ENCODE data around the gene MGP.

The MGP gene

GRCh38 chr12:14873440-14874185, 12.0 kb downstream of the MGP start:
- no peak for DNase-seq (ENCODE audit: low read depth)
- no peak for TF ChIP-seq CTCF (IDR thresholded peaks at IDR 0.05; ENCODE audit: control insufficient read depth, extremely low read depth, insufficient read depth)
- H3K4me3 ChIP-seq (ENCODE audit: low read depth, low read length) = no peak overlapping the region

- no peak for DNase-seq (ENCODE audit: low read depth)
- TF ChIP-seq CTCF (IDR thresholded peaks at IDR 0.05; ENCODE audit: control insufficient read depth, extremely low read depth, insufficient read depth) = no peak
These were observed 13.8 kb downstream of the MGP start for GRCh38 chr12:14871886-14872285.

GRCh38 chr12:14871247-14871646, 14.4 kb downstream of the MGP start:
- no peak overlapping the region for H3K4me3 ChIP-seq (ENCODE audit: low read depth, low read length)
- no peak for DNase-seq (ENCODE audit: low read depth)
- TF ChIP-seq CTCF (IDR thresholded peaks at IDR 0.05; ENCODE audit: control insufficient read depth, extremely low read depth, insufficient read depth) = no peak

More at GRCh38 chr12:14871886-14872285, 13.8 kb downstream of the MGP start:
- H3K4me3 ChIP-seq (ENCODE audit: low read depth, low read length) = no peak overlapping the region

GRCh38 chr12:14868916-14869506, 16.6 kb downstream of the MGP start:
- no peak for DNase-seq (ENCODE audit: low read depth)
- no peak overlapping the region for H3K4me3 ChIP-seq (ENCODE audit: low read depth, low read length)
- TF ChIP-seq CTCF (IDR thresholded peaks at IDR 0.05; ENCODE audit: control insufficient read depth, extremely low read depth, insufficient read depth) = no peak

GRCh38 chr12:14860490-14860889, 25.2 kb downstream of the MGP start:
- TF ChIP-seq CTCF (IDR thresholded peaks at IDR 0.05; ENCODE audit: control insufficient read depth, extremely low read depth, insufficient read depth) = no peak
- no peak overlapping the region for H3K4me3 ChIP-seq (ENCODE audit: low read depth, low read length)

GRCh38 chr12:14858513-14858912, 27.1 kb downstream of the MGP start:
- no peak for DNase-seq (ENCODE audit: low read depth)
- no peak overlapping the region for H3K4me3 ChIP-seq (ENCODE audit: low read depth, low read length)
- no peak for TF ChIP-seq CTCF (IDR thresholded peaks at IDR 0.05; ENCODE audit: control insufficient read depth, extremely low read depth, insufficient read depth)

More at GRCh38 chr12:14860490-14860889, 25.2 kb downstream of the MGP start:
- DNase-seq (ENCODE audit: low read depth) = no peak

Data from LNCaP clone FGC (cell line).